MM.1S (cell line): ENCODE measurements around the gene GALNT9.

Experiments used
- DNase-seq: peaks from one replicate; pipeline ENCODE4 v3.0.0-alpha.2; 2015
- H2AFZ ChIP-seq: fragments of 300-600 bp; sonication (generic); 2 replicates; pipeline ENCODE4 v1.6.0; 2016; ENCODE audit warnings: antibody characterized with exemption, low read length
- H3F3A ChIP-seq: fragments of 300-600 bp; sonication (generic); 2 replicates; pipeline ENCODE4 v1.6.1; 2016; ENCODE audit warnings: mild to moderate bottlenecking, antibody characterized with exemption, low read length, moderate library complexity, mixed read lengths; ENCODE audit not compliant: insufficient read depth
- H3K27ac ChIP-seq: fragments of 300-600 bp; sonication (generic); 2 replicates; pipeline ENCODE4 v1.5.1; 2016; ENCODE audit warnings: mild to moderate bottlenecking, low read length
- H3K27me3 ChIP-seq: fragments of 300-600 bp; sonication (generic); replicated peaks from 2 replicates; pipeline ENCODE4 v1.6.0; 2016; ENCODE audit warnings: low read length; ENCODE audit not compliant: insufficient read depth
- H3K36me3 ChIP-seq: fragments of 300-600 bp; sonication (generic); replicated peaks from 2 replicates; pipeline ENCODE4 v1.6.1; 2016; ENCODE audit warnings: mild to moderate bottlenecking, low read length, mixed read lengths; ENCODE audit not compliant: insufficient read depth
- H3K4me1 ChIP-seq: fragments of 300-600 bp; sonication (generic); 2 replicates; pipeline ENCODE4 v1.6.1; 2016; ENCODE audit warnings: low read length, mixed read lengths
- H3K4me2 ChIP-seq: fragments of 300-600 bp; sonication (generic); 2 replicates; pipeline ENCODE4 v1.6.0; 2016; ENCODE audit warnings: low read depth, low read length
- H3K4me3 ChIP-seq: fragments of 300-600 bp; sonication (generic); 2 replicates; pipeline ENCODE4 v1.5.1; 2016; ENCODE audit warnings: low read length, mixed read lengths
- H3K79me2 ChIP-seq: fragments of 300-600 bp; sonication (generic); 2 replicates; pipeline ENCODE4 v1.6.1; 2016; ENCODE audit warnings: mixed run types, low read length, mixed read lengths
- H3K9ac ChIP-seq: fragments of 300-600 bp; sonication (generic); 2 replicates; pipeline ENCODE4 v1.6.1; 2016; ENCODE audit warnings: low read length, mixed read lengths
- H3K9me2 ChIP-seq: fragments of 300-600 bp; sonication (generic); replicated peaks from 2 replicates; pipeline ENCODE4 v1.6.1; 2016; ENCODE audit warnings: mild to moderate bottlenecking, low read length, mixed read lengths; ENCODE audit not compliant: insufficient read depth
- H3K9me3 ChIP-seq: fragments of 300-600 bp; sonication (generic); replicated peaks from 2 replicates; pipeline ENCODE4 v1.6.1; 2016; ENCODE audit warnings: mild to moderate bottlenecking, low read length, mixed read lengths; ENCODE audit not compliant: insufficient read depth
- H4K20me1 ChIP-seq: fragments of 300-600 bp; sonication (generic); 2 replicates; pipeline ENCODE4 v1.6.1; 2016; ENCODE audit warnings: mild to moderate bottlenecking, low read length, moderate library complexity, mixed read lengths; ENCODE audit not compliant: insufficient read depth
- CTCF ChIP-seq: fragments of 300-600 bp; sonication (generic); IDR thresholded peaks from 2 replicates; pipeline ENCODE4 v1.5.1; 2016; ENCODE audit warnings: antibody characterized with exemption, low read length, mixed read lengths
- EZH2 ChIP-seq: fragments of 300-600 bp; sonication (generic); optimal IDR thresholded peaks from 2 replicates; pipeline ENCODE3; 2017; ENCODE audit warnings: low read depth, mild to moderate bottlenecking, antibody characterized with exemption, low read length, mixed read lengths
- EZH2phosphoT487 ChIP-seq: fragments of 300-600 bp; sonication (generic); IDR thresholded peaks from 2 replicates; pipeline ENCODE4 v1.6.1; 2018; ENCODE audit warnings: antibody characterized with exemption, low read length

GALNT9 gene

GRCh38 chr12:132238488-132238854, 90.9 kb downstream of the GALNT9 start:
- Histone ChIP-seq H3K4me2 (no peak overlapping the region), H3K9me2 (no peaks in the 10 kb centered on the region), H3K4me3 (no peak overlapping the region), H3F3A (no peaks in the 10 kb centered on the region), H3K9me3 (no peaks in the 10 kb centered on the region), H4K20me1 (no peaks in the 10 kb centered on the region), H3K79me2 (no peaks in the 10 kb centered on the region), H3K4me1 (no peaks in the 10 kb centered on the region), H3K27me3 (no peaks in the 10 kb centered on the region; the same call in 1 of the 2 replicates), H3K27ac (no peak overlapping the region), H3K36me3 (no peaks in the 10 kb centered on the region), H3K9ac (no peak overlapping the region), H2AFZ (no peak overlapping the region)
- no peak for DNase-seq
- TF ChIP-seq EZH2 = no peak
- TF ChIP-seq CTCF = no peak

- H3F3A ChIP-seq = no peaks in the 10 kb centered on the region
- H3K9me3 ChIP-seq = no peaks in the 10 kb centered on the region
- H3K4me3 ChIP-seq = no peak overlapping the region
- no peaks in the 10 kb centered on the region for H3K4me1 ChIP-seq
- no peak overlapping the region for H3K9ac ChIP-seq
- no peaks in the 10 kb centered on the region for H3K79me2 ChIP-seq
- DNase-seq = no peak
- H3K4me2 ChIP-seq = no peak overlapping the region
- H3K27ac ChIP-seq = no peak overlapping the region
- no peaks in the 10 kb centered on the region for H4K20me1 ChIP-seq
- H2AFZ ChIP-seq = no peak overlapping the region
- H3K36me3 ChIP-seq = no peaks in the 10 kb centered on the region
- no peaks in the 10 kb centered on the region for H3K9me2 ChIP-seq
- TF ChIP-seq CTCF (no peak), EZH2phosphoT487 (no peak), EZH2 (no peak)
- H3K27me3 ChIP-seq = no peaks in the 10 kb centered on the region; the same call in 1 of the 2 replicates
These were observed 91.5 kb downstream of the GALNT9 start for GRCh38 chr12:132237772-132238487.

- no peaks in the 10 kb centered on the region; the same call in 1 of the 2 replicates for H3K27me3 ChIP-seq
- H4K20me1 ChIP-seq = no peaks in the 10 kb centered on the region
- H3K9me2 ChIP-seq = no peaks in the 10 kb centered on the region
- no peak overlapping the region for H3K27ac ChIP-seq
- no peaks in the 10 kb centered on the region for H3K79me2 ChIP-seq
- no peak overlapping the region for H3K4me2 ChIP-seq
- no peak for TF ChIP-seq EZH2
- H3K4me3 ChIP-seq = no peak overlapping the region
- no peaks in the 10 kb centered on the region for H3F3A ChIP-seq
- H3K4me1 ChIP-seq = no peaks in the 10 kb centered on the region
- H3K36me3 ChIP-seq = no peaks in the 10 kb centered on the region
- H3K9ac ChIP-seq = no peak overlapping the region
- no peak for DNase-seq
- H3K9me3 ChIP-seq = no peaks in the 10 kb centered on the region
- H2AFZ ChIP-seq = no peak overlapping the region
These were observed 92.2 kb downstream of the GALNT9 start for GRCh38 chr12:132236930-132237771.
